Neural crest cell (in vitro differentiated cells): ENCODE measurements around the gene CMC1. TPM values are rescaled to one million over a fixed set of nuclear protein-coding genes. Genes with fewer than 3 reads are reported as not detected.

ENCODE experiments used
- DNase-seq: peaks from one replicate; pipeline ENCODE4 v3.0.0; 2021; ENCODE audit warnings: low read depth, mixed read lengths, low spot score
- H3K27ac Mint-ChIP-seq: one replicate; pipeline ENCODE4 v1.8.0; 2021; ENCODE audit warnings: mild to moderate bottlenecking, mixed read lengths; ENCODE audit not compliant: unreplicated experiment
- H3K27me3 Mint-ChIP-seq: 2 replicates; pipeline ENCODE4 v1.8.0; 2021; ENCODE audit warnings: low read depth, mild to moderate bottlenecking, mixed read lengths
- H3K36me3 Mint-ChIP-seq: 2 replicates; pipeline ENCODE4 v1.8.0; 2021; ENCODE audit warnings: low read depth, mild to moderate bottlenecking, mixed read lengths
- H3K4me1 Mint-ChIP-seq: 2 replicates; pipeline ENCODE4 v1.8.0; 2021; ENCODE audit warnings: mixed read lengths
- H3K4me3 Mint-ChIP-seq: one replicate; pipeline ENCODE4 v1.8.0; 2021; ENCODE audit warnings: mild to moderate bottlenecking, mixed read lengths
- H3K9me3 Mint-ChIP-seq: 2 replicates; pipeline ENCODE4 v1.8.0; 2021; ENCODE audit warnings: mixed read lengths
- total RNA-seq: library from RNA; stranded (reverse); gene quantifications from 2 replicates; pipeline ENCODE4 v1.2.1, GENCODE V29; 2021
- TF ChIP-seq, protein P1 (sequence below): fragments of 200-600 bp; sonication (generic); conservative IDR thresholded peaks from 2 replicates; pipeline ENCODE4 v1.5.0; 2021; ENCODE audit warnings: antibody characterized with exemption, mild to moderate bottlenecking

CMC1 gene
- total RNA-seq, 1 donor from 2014 or later: 10.1 TPM

DNA sequence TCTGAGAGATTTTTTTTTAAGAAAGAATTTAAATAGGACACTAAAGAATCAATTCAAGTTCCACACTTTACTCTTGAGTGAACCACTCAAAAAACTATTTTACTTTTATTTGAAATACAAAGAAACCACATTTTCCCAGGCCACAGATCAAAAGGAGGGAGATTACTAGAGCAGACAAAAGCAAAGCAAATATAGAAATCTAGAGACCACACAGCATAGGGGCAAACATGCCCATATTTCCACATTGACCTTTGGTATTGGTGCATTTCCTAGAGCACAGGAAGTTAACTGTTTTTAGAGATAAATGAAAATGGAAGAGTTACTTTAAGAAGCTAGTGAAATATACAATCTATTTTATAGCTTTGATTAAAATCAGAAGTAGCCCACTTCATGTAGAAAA, 79.6 kb downstream of the CMC1 start:
- TF ChIP-seq, protein P1, sequence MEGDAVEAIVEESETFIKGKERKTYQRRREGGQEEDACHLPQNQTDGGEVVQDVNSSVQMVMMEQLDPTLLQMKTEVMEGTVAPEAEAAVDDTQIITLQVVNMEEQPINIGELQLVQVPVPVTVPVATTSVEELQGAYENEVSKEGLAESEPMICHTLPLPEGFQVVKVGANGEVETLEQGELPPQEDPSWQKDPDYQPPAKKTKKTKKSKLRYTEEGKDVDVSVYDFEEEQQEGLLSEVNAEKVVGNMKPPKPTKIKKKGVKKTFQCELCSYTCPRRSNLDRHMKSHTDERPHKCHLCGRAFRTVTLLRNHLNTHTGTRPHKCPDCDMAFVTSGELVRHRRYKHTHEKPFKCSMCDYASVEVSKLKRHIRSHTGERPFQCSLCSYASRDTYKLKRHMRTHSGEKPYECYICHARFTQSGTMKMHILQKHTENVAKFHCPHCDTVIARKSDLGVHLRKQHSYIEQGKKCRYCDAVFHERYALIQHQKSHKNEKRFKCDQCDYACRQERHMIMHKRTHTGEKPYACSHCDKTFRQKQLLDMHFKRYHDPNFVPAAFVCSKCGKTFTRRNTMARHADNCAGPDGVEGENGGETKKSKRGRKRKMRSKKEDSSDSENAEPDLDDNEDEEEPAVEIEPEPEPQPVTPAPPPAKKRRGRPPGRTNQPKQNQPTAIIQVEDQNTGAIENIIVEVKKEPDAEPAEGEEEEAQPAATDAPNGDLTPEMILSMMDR: no peak
- Mint-ChIP-seq H3K27me3 (no peaks in the 10 kb centered on the region), H3K27ac (no peak overlapping the region), H3K4me3 (no peak overlapping the region), H3K36me3 (peaks cover 4% of the 10 kb centered on the region), H3K4me1 (no peaks in the 10 kb centered on the region), H3K9me3 (no peaks in the 10 kb centered on the region)
- DNase-seq: no peak

DNA sequence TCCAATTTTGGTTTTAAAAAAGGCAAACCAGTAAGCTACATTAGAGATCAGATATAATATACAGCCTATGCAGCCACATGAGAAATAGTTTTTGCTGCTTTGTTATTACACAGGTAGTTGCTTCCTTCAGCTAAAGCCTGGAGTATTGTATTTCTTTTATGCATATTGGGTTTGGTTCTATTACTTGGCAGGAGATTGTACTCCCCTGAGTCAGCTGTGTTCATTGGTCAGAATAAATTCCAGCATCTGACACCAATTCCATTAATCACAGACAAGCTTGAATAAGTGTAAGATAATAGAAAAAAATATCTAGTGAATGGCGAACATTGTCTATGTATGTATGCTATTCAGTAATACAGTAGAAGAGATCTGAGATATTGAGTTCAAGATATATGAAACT, 81.0 kb downstream of the CMC1 start:
- Mint-ChIP-seq H3K4me1 (no peaks in the 10 kb centered on the region), H3K9me3 (no peaks in the 10 kb centered on the region), H3K4me3 (no peak overlapping the region), H3K36me3 (peaks cover 4% of the 10 kb centered on the region), H3K27me3 (no peaks in the 10 kb centered on the region), H3K27ac (no peak overlapping the region)
- TF ChIP-seq, protein P1: no peak
- DNase-seq: no peak

DNA sequence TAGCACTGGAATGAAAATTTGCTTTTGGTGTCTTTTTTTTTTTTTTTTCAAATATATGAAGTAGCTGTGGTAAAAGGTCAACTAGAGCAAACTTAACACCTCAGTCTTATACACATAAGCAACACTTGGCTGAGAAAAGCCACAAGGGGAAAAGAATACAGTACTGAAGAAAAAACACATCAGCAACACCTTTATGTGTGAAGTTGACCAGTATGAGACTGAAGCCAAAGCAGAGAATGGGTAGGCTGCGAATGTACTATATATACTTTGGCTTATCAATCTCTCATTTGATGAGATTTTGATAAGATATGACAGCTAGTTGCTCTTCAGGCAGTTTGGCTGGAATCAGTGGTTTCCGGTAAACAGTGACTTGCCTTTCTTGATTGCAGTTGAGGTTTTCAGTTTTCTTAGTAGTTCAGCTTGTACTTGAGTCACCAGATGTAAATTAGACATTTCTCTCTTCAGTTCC, 85.1 kb downstream of the CMC1 start:
- Mint-ChIP-seq H3K9me3 (no peaks in the 10 kb centered on the region), H3K27me3 (no peaks in the 10 kb centered on the region), H3K27ac (no peak overlapping the region), H3K4me3 (no peak overlapping the region), H3K4me1 (no peaks in the 10 kb centered on the region), H3K36me3 (peaks cover 4% of the 10 kb centered on the region)
- DNase-seq: no peak
- TF ChIP-seq, protein P1: no peak

DNA sequence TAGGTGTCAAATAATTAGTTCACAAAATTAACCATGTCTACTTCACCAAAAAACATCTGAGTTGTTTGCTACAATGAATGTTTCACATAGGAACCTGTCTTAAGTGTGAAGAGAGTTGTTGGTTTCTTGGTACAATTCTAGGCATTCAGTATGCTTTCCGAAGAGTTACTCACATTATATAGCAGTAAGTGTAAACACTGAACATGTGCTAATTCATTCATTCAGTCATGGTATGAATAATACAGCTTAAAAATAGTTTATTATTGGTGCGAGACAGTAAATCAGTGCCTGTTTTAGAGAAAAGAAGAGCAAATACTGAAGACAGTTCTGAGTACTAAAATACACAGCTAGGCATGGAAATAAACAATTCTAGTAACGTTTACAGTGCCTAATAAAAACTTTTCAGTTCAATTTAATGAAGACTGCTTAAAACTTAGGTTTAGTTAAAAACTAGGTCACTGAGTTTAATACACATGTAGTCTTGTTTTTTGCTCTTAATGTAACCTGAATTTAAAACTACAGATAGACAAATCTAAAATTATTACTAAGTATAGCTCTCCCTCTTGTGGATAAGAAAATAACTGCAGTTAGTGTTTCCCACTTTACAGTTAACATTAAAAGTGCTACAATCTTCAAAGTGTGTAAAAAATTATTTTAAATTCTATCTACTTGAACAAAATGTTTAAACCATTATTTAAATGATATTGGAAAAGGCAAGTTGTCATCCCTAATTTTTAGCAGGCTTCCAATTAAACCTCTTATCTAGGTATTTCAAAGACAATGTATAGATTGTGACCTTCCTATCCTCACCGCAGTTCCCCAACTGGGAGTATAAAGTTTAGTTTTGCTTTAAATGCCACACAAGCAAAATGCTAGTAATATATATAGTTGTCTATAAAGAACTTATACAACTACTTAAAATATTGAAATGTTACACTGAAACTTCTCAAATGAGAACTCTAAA, 87.1 kb downstream of the CMC1 start:
- no peak for DNase-seq
- no peak overlapping the region for H3K4me3 Mint-ChIP-seq
- peaks cover 4% of the 10 kb centered on the region for H3K36me3 Mint-ChIP-seq
- no peaks in the 10 kb centered on the region for H3K27me3 Mint-ChIP-seq
- TF ChIP-seq, protein P1: peak; percentile 88
- no peaks in the 10 kb centered on the region for H3K9me3 Mint-ChIP-seq
- no peaks in the 10 kb centered on the region for H3K4me1 Mint-ChIP-seq
- no peak overlapping the region for H3K27ac Mint-ChIP-seq

DNA sequence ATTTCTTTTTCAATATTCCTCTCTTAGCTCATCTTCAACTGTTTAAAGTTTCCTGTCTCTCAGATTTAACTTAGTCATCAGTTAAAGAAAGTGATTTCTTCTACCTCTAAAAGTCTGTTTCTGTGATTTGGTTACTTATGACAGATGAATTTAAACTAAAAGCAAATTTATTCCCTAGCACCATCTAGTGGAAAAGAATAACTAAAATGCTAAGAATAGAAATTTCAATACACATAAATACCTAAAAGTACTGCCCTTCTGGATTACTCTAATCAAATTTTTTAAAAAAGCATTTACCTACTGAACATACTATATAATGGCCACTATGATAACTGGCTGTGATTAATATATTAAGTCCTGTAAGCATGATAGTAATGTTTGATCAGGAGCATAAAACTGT, 93.1 kb downstream of the CMC1 start:
- Mint-ChIP-seq H3K36me3 (peaks cover 4% of the 10 kb centered on the region), H3K4me1 (no peaks in the 10 kb centered on the region), H3K27ac (no peak overlapping the region), H3K9me3 (no peaks in the 10 kb centered on the region), H3K4me3 (no peak overlapping the region), H3K27me3 (no peaks in the 10 kb centered on the region)
- TF ChIP-seq, protein P1: no peak
- DNase-seq: no peak
